NOMO-1 treated with dmso at 0.1 percent for 144 hours (cell line): ENCODE measurements around the gene IQCM.
"Not testable (repeated sequence)": the region's sequence is repeated elsewhere in the genome, so short reads cannot be mapped to it uniquely, and the experiment has no call there.

Experiments used
- DNase-seq: peaks from one replicate; lab custom pipeline; 2025; ENCODE audit not compliant: unreplicated experiment; lab: John Stamatoyannopoulos, UW

Gene IQCM

GRCh38 chr4:149489321-149489720 lies 326.3 kb downstream of the IQCM start:
- DNase-seq: no peak

- no peak for DNase-seq
Observed at GRCh38 chr4:149486861-149487260, 328.8 kb downstream of the IQCM start.

- not testable (repeated sequence) for DNase-seq
Observed at GRCh38 chr4:149468669-149469068, 347.0 kb downstream of the IQCM start.

DNA sequence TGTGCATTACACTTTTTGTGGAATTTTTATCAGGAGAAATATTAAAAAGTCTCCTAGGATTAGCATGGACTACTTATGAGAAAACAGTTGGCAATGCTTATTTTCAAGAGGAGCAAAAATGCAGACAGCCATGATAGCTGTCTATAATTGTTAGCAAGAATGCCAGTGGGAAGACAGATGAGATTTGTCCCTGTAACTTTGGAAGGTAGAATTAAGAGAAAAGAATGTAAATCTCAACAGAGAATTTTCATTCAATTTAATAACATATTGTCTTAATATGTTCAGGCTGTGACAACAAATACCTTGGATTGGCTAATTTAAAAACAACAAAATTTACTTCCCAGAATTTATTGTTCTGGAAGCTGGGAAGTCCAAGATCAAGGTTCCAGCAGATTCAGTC lies 349.2 kb downstream of the IQCM start:
- no peak for DNase-seq

DNA sequence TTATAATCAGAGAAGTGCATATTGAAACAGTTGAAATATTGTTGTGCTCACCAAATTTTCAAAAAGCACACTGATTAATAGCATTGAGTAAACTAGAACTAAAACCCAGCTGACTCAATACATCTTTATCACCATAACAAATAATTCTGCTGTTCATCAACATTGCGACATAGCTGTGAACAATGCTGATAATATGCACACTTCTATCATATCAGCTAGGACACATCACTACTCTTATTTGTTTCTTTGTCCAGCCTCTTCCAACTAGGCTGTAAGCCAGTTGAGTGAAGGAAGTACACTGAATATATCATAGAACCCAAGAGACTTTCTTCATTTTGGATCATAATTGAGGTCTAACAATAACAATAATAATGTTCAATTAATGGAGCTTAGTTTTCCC lies 349.7 kb downstream of the IQCM start:
- no peak for DNase-seq

GRCh38 chr4:149443537-149443936 lies 372.1 kb downstream of the IQCM start:
- DNase-seq: no peak

GRCh38 chr4:149441338-149441737 lies 374.3 kb downstream of the IQCM start:
- no peak for DNase-seq

- DNase-seq: no peak
Observed at GRCh38 chr4:149426461-149426860, 389.2 kb downstream of the IQCM start.

GRCh38 chr4:149409555-149409962 lies 406.1 kb downstream of the IQCM start:
- DNase-seq: no peak

- no peak for DNase-seq
Observed at GRCh38 chr4:149409146-149409545, 406.5 kb downstream of the IQCM start.

DNA sequence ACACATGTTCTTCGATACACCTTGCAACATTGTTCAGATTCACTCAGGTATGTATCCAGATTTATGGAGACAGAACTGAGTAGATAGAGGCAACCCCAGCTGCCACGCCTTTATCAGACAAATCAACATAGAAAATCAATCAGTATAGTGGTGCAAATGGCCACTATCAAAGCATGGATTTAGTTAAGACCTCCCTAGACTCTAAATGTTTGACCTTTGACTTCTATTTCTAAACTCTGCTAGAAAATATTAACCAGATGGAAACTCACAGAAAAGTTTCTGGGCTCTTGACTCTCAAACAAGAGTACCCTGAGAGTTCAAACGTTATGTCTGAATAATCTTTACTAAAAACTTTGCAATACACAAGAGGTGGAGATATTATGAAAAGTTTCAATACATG lies 411.5 kb downstream of the IQCM start:
- DNase-seq: no peak

DNA sequence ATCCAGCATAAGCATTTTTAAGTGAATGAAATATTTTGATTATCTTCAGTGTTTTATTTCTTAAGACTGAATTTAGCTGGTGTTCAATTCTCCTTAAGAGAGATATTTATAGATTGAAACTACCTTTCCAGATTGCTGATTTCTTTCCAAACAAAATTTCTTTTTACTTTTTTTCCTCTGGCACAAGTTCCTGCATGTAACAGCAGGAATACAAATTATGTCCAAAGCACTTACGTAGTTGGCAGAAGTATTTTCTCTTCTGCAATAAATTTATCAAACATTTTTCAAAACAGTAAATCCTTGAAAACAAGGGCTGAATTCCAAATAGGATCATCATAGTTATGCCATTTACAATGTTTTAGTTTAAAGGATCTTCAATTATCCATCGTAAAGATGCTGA lies 412.6 kb downstream of the IQCM start:
- DNase-seq: no peak

DNA sequence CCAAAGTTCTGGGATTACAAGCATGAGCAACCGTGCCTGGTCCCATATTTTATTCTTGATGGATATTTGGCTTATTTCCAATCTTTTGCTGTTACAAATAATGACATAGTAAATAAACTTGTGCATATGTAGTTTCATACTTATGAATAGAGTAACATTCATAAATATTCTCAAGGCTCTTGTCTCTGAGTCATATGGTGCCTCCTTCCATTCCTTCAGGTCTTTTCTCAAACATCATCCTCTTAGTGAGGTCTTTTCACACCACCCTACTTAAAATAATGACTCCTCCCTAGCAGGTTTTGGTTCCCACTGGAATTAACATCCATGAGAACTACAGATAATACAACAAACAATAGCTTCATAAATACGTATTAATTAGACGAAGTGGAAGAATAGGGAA lies 416.6 kb downstream of the IQCM start:
- DNase-seq: no peak

GRCh38 chr4:149370785-149371420 lies 444.7 kb downstream of the IQCM start:
- no peak for DNase-seq

DNA sequence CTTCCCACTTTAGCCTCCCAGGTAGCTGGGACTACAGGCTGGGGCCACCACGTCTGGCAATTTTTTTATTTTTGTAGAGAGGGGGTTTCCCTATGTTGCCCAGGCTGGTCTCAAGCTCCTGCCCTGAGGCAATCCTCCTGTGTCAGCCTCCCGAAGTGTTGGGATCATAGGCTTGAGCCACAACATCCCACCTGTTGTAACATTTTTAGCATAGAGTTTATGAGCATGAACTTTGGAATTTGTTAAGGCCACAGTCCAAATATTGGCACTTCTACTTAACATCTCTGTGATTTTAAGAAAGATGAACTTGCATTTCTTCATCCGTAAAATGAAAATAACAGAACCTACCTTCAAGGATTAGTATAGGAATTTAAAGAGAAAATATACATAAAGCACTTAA lies 445.6 kb downstream of the IQCM start:
- no peak for DNase-seq

DNA sequence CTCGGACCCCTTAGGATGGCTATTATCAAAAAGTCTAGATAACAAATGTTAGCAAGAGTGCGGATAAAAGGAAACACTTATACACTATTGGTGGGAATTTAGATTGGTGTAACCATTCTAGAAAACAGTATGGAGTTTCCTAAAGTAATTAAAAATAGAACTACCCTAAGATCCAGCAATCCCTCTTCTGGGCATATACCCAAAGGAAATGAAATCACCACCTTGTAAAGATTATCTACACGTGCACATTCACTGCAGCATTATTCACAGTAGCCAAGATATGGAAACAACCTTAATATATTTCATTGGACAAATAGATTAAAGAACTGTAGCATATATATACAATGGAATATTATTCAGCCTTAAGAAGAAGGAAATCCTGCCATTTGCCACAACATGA lies 462.4 kb downstream of the IQCM start:
- DNase-seq: no peak

- DNase-seq: no peak
Observed at GRCh38 chr4:149349541-149349940, 466.1 kb downstream of the IQCM start.

- DNase-seq: no peak
Observed at GRCh38 chr4:149347139-149347538, 468.5 kb downstream of the IQCM start.

DNA sequence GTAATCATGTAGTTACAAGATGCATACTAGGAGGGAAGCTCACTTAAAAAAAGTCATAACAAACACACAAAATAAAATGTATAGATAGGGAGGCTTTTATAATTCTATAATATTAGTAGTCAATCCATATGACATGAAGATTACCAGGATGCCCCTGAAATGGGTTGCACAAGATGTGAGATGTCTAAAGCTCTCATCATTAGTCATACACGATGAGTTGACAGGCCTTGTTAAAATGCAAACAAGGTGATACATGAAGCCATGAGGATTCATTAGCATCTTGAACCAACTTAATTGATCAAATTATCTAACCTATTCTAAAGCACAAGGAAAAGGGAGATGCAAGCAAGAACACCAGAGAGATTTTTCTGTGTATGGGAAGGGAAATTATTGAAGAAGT lies 470.2 kb downstream of the IQCM start:
- DNase-seq: no peak

GRCh38 chr4:149344436-149344835 lies 471.2 kb downstream of the IQCM start:
- no peak for DNase-seq

DNA sequence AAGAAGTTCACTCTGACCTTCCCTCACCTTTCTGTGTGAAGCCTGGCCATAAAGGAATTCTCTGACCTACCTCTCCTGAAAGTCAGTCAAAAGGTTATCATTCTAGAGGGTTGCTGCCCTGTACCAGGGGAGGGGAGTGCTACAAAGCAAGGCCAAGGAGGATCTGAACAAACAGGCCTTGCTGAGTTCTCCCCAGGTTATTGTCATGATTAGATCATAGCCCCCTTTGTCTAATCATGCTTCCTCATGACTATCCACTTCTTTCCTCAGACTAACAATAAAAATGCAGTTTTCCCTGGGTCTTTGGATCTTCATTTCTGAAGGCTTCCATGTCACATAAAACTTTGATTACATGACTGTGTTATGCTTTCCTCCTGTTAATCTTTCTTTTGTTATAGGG lies 472.0 kb downstream of the IQCM start:
- DNase-seq: no peak

DNA sequence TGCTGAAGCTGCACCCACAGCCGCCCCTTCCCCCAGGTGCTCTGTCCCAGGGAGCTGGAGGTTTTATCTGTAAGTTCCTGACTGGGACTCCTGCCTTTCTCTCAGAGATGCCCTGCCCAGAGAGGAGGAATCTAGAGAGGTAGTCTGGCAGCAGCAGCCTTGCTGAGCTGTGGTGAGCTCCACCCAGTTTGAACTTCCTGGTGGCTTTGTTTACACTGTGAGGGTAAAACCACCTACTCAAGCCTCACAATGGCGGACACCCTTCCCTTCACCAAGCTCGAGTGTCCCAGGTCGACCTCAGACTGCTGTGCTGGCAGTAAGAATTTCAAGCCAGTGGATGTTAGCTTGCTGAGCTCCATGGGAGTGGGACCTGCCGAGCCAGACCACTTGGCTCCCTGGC lies 474.5 kb downstream of the IQCM start:
- DNase-seq: not testable (repeated sequence)

GRCh38 chr4:149328161-149328560 lies 487.5 kb downstream of the IQCM start:
- no peak for DNase-seq

DNA sequence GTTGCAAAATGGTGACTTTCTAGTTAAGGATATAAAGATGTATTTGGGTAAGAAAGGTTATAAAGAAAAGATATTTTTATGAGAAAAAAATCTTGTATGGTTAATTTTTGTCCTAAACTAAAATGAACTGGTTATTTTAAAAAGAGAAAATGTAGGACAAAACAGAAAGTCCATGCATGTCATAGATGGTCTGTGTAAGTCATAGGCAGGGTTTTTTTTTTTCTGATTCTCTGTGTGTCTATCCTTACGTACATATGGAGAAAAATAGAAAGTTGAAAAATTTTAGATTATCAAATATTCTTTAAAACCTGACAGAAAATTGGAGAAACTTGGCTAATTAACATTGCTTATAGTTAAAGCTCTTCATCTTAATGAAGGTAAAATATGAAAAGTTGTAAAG lies 493.4 kb downstream of the IQCM start:
- DNase-seq: no peak
